ENCODE measurements around the gene SKOR1. TPM values are rescaled to one million over a fixed set of nuclear protein-coding genes. Genes with fewer than 3 reads are reported as not detected.

The SKOR1 gene
- total RNA-seq, 6 experiments from 2014 or later: 0.05 to 0.13 (median 0.09) TPM; not detected in 1

- Mint-ChIP-seq H3K27me3 (ENCODE audit: insufficient read depth) (no peaks in the 10 kb centered on the region; the same call in 1 of the 2 replicates), H3K27ac (no peak overlapping the region), H3K4me3 (no peak overlapping the region), H3K9me3 (no peaks in the 10 kb centered on the region), H3K36me3 (ENCODE audit: low read depth) (peaks cover 7% of the 10 kb centered on the region), H3K4me1 (ENCODE audit: low read depth) (no peaks in the 10 kb centered on the region)
- DNase-seq: no peak
- no peak for TF ChIP-seq CTCF (IDR thresholded peaks at IDR 0.05)
These were observed 38.7 kb upstream of the SKOR1 start for GRCh38 chr15:67786646-67787045.

GRCh38 chr15:67788986-67789385 lies 36.3 kb upstream of the SKOR1 start:
- no peaks in the 10 kb centered on the region for H3K9me3 Mint-ChIP-seq
- H3K4me3 Mint-ChIP-seq: no peak overlapping the region
- H3K36me3 Mint-ChIP-seq (ENCODE audit: low read depth): peaks cover 4% of the 10 kb centered on the region; the same call in 1 of the 2 replicates
- H3K27me3 Mint-ChIP-seq (ENCODE audit: insufficient read depth): no peaks in the 10 kb centered on the region; the same call in 1 of the 2 replicates
- no peak for TF ChIP-seq CTCF (IDR thresholded peaks at IDR 0.05)
- peaks cover 7% of the 10 kb centered on the region for H3K4me1 Mint-ChIP-seq (ENCODE audit: low read depth)
- no peak overlapping the region for H3K27ac Mint-ChIP-seq
- DNase-seq: no peak

GRCh38 chr15:67790610-67791319 lies 34.5 kb upstream of the SKOR1 start:
- Mint-ChIP-seq H3K27ac (no peak overlapping the region), H3K36me3 (ENCODE audit: low read depth) (peaks cover 14% of the 10 kb centered on the region), H3K27me3 (ENCODE audit: insufficient read depth) (no peaks in the 10 kb centered on the region), H3K4me1 (ENCODE audit: low read depth) (peaks cover 7% of the 10 kb centered on the region), H3K4me3 (no peak overlapping the region), H3K9me3 (peaks cover 10% of the 10 kb centered on the region)
- no peak for DNase-seq
- no peak for TF ChIP-seq CTCF (IDR thresholded peaks at IDR 0.05)

GRCh38 chr15:67792250-67792942 lies 32.9 kb upstream of the SKOR1 start:
- Mint-ChIP-seq H3K27ac (no peak overlapping the region), H3K27me3 (ENCODE audit: insufficient read depth) (no peaks in the 10 kb centered on the region), H3K36me3 (ENCODE audit: low read depth) (peaks cover 20% of the 10 kb centered on the region), H3K4me1 (ENCODE audit: low read depth) (peaks cover 7% of the 10 kb centered on the region), H3K9me3 (peaks cover 11% of the 10 kb centered on the region), H3K4me3 (no peak overlapping the region)
- no peak for TF ChIP-seq CTCF (IDR thresholded peaks at IDR 0.05)
- DNase-seq: no peak

GRCh38 chr15:67794832-67795574 lies 30.3 kb upstream of the SKOR1 start:
- Mint-ChIP-seq H3K27me3 (ENCODE audit: insufficient read depth) (no peaks in the 10 kb centered on the region), H3K4me3 (no peak overlapping the region), H3K36me3 (ENCODE audit: low read depth) (peaks cover 20% of the 10 kb centered on the region), H3K4me1 (ENCODE audit: low read depth) (peaks cover 7% of the 10 kb centered on the region), H3K9me3 (peaks cover 11% of the 10 kb centered on the region), H3K27ac (no peak overlapping the region)
- no peak for TF ChIP-seq CTCF (IDR thresholded peaks at IDR 0.05)
- no peak for DNase-seq
